ENCODE data around the gene DOK3. TPM values are rescaled to one million over a fixed set of nuclear protein-coding genes. Genes with fewer than 3 reads are reported as not detected.

The DOK3 gene
- total and polyA plus RNA-seq, 10 of the 15 experiments (the other 5 are each of a cell fraction or from before 2014, with no cell fraction given): 6.6 to 107 (median 52.1) TPM

- no peak overlapping the region for H3K9ac ChIP-seq (ENCODE audit: control insufficient read depth, insufficient read depth, low read length)
- CTCF ChIA-PET: interaction anchor here (0.6 to 4.8 kb wide), 6 partner anchors 7 to 310 kb away, joined by 3 to 36 read pairs (median 3); partner anchors contain the start of gene DOK3
- SMC1A ChIA-PET (ENCODE audit: uncharacterized antibody, unreplicated experiment): no interaction called here
These were observed 17.5 kb downstream of the DOK3 start for GRCh38 chr5:177491983-177492746.

GRCh38 chr5:177491429-177491945, 18.1 kb downstream of the DOK3 start:
- in situ Hi-C loops (cut with MboI): no loop called here
- no TSS peak for BruUV-seq (replicated peaks)
- 94% methylated on average over 26 of the region's 43 CpGs for WGBS (ENCODE audit: insufficient coverage, insufficient replicate concordance, low lambda C conversion rate, missing lambda C conversion rate)
- Histone ChIP-seq H3K36me3 (ENCODE audit: control insufficient read depth in 2 of 2, insufficient read depth in 2 of 2, low read length in 1 of 2) (peaks cover 0 to 6% of the 10 kb centered on the region in 2 experiments; a peak in 2 of 4 replicates), H3K4me2 (ENCODE audit: control insufficient read depth, insufficient read depth) (no peak overlapping the region), H3K4me3 (no peak overlapping the region), H3K9ac (ENCODE audit: control insufficient read depth, insufficient read depth, low read length) (no peak overlapping the region), H3K4me1 (ENCODE audit: control insufficient read depth, insufficient read depth, low read length) (peaks cover 24% of the 10 kb centered on the region), H3K79me2 (ENCODE audit: control insufficient read depth, insufficient read depth, low read length) (peaks cover 4% of the 10 kb centered on the region), H3K27me3 (replicated peaks in 1 of 2; ENCODE audit: control insufficient read depth in 2 of 2, insufficient read depth in 2 of 2, low read length in 1 of 2) (no peaks in the 10 kb centered on the region), H4K20me1 (ENCODE audit: control insufficient read depth, insufficient read depth) (no peaks in the 10 kb centered on the region), H3K9me3 (replicated peaks; ENCODE audit: control insufficient read depth, insufficient read depth, low read length) (no peaks in the 10 kb centered on the region), H3K27ac (ENCODE audit: control insufficient read depth, insufficient read depth) (no peak overlapping the region), H2AFZ (ENCODE audit: control insufficient read depth, low read depth, low read length) (no peak overlapping the region)
- SMC1A ChIA-PET (ENCODE audit: uncharacterized antibody, unreplicated experiment): no interaction called here
- FAIRE-seq (no peak), DNase-seq (ENCODE audit: low read depth, low spot score) (no peak), ATAC-seq (no peak)
- CTCF ChIA-PET: no interaction called here
- POLR2A ChIA-PET: interaction anchor here (0.5 to 1.4 kb wide), 2 partner anchors 15 to 17 kb away, joined by 3 to 4 read pairs; no protein-coding TSS in a partner anchor
- intact Hi-C loops (cut with micrococcal nuclease; ENCODE audit: unreplicated experiment): no loop called here
- RAD21 ChIA-PET (ENCODE audit: unreplicated experiment): no interaction called here
- TF ChIP-seq CTCF (IDR thresholded peaks at IDR 0.05 in 2 of 3, conservative IDR thresholded peaks at IDR 0.05 in 1 of 3; ENCODE audit: control insufficient read depth in 2 of 3, extremely low read depth in 1 of 3, insufficient read depth in 1 of 3, low read depth in 3 of 3, low read length in 3 of 3): peak; percentile 18 to 44 (median 40); a peak in 5 of 6 replicates
- TF ChIP-seq CEBPZ (IDR thresholded peaks at IDR 0.05; ENCODE audit: low read depth, low read length): no peak
- TF ChIP-seq IKZF2 (IDR thresholded peaks at IDR 0.05): no peak

More at GRCh38 chr5:177491983-177492746, 17.5 kb downstream of the DOK3 start:
- H3K27ac ChIP-seq (ENCODE audit: control insufficient read depth, insufficient read depth): no peak overlapping the region
- 97% methylated on average over 51 of the region's 54 CpGs for WGBS (ENCODE audit: insufficient coverage, insufficient replicate concordance, low lambda C conversion rate, missing lambda C conversion rate)
- H3K9me3 ChIP-seq (replicated peaks; ENCODE audit: control insufficient read depth, insufficient read depth, low read length): no peaks in the 10 kb centered on the region
- TF ChIP-seq, protein P1, sequence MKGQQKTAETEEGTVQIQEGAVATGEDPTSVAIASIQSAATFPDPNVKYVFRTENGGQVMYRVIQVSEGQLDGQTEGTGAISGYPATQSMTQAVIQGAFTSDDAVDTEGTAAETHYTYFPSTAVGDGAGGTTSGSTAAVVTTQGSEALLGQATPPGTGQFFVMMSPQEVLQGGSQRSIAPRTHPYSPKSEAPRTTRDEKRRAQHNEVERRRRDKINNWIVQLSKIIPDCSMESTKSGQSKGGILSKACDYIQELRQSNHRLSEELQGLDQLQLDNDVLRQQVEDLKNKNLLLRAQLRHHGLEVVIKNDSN (IDR thresholded peaks at IDR 0.05; ENCODE audit: borderline replicate concordance, extremely low read length, insufficient read depth, low read depth, low read length): no peak
- TF ChIP-seq SP1 (IDR thresholded peaks at IDR 0.05; ENCODE audit: low read depth, low read length) (no peak), RB1 (IDR thresholded peaks at IDR 0.05; ENCODE audit: borderline replicate concordance) (no peak), CREB1 (IDR thresholded peaks at IDR 0.05; ENCODE audit: low read depth) (no peak), MYC (IDR thresholded peaks at IDR 0.05; ENCODE audit: insufficient read depth, insufficient read length, insufficient replicate concordance, low read length, severe bottlenecking) (no peak)
- H2AFZ ChIP-seq (ENCODE audit: control insufficient read depth, low read depth, low read length): no peak overlapping the region
- peaks cover 6% of the 10 kb centered on the region for H3K79me2 ChIP-seq (ENCODE audit: control insufficient read depth, insufficient read depth, low read length)
- DNase-seq (ENCODE audit: low read depth, low spot score): no peak
- ChIA-PET RAD21 (ENCODE audit: unreplicated experiment) (no interaction called here), POLR2A (interaction anchor here (0.5 to 1.5 kb wide), 3 partner anchors 14 to 18 kb away, joined by 3 to 4 read pairs (median 3); no protein-coding TSS in a partner anchor)
- in situ Hi-C loops (cut with MboI) (no loop called here), intact Hi-C loops (cut with micrococcal nuclease; ENCODE audit: unreplicated experiment) (no loop called here)
- FAIRE-seq: no peak
- H3K36me3 ChIP-seq (ENCODE audit: control insufficient read depth in 2 of 2, insufficient read depth in 2 of 2, low read length in 1 of 2): peaks cover 0 to 6% of the 10 kb centered on the region in 2 experiments; a peak in 2 of 4 replicates
- BruUV-seq (replicated peaks): no TSS peak
- H3K4me1 ChIP-seq (ENCODE audit: control insufficient read depth, insufficient read depth, low read length): peaks cover 24% of the 10 kb centered on the region
- no peak for ATAC-seq
- H3K27me3 ChIP-seq (replicated peaks in 1 of 2; ENCODE audit: control insufficient read depth in 2 of 2, insufficient read depth in 2 of 2, low read length in 1 of 2): no peaks in the 10 kb centered on the region
- H3K4me3 ChIP-seq: no peak overlapping the region
- no peak overlapping the region for H3K4me2 ChIP-seq (ENCODE audit: control insufficient read depth, insufficient read depth)
- no peaks in the 10 kb centered on the region for H4K20me1 ChIP-seq (ENCODE audit: control insufficient read depth, insufficient read depth)

Measured in GM12878 (cell line).